ENCODE results near the gene ZNF316.
"Not testable (repeated sequence)": the region's sequence is repeated elsewhere in the genome, so short reads cannot be mapped to it uniquely, and the experiment has no call there.

ZNF316 gene

GRCh38 chr7:6648066-6648814 lies 11.1 kb downstream of the ZNF316 start:
- no peak for DNase-seq

DNA sequence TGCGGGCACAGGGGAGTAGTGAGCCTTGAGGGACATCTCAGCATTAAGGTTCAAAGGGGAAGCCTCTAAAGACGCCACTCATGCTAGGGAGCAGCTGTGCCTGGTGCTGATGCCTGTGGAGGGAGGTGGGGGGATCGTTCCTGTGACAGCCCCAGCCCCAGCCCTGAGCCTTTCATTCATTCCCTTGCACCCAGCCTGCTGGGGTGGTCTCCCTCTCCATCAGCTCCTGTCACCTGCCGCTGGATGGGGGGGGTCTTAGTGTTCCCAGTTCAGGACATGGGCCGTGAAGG lies 11.6 kb downstream of the ZNF316 start:
- DNase-seq, result no peak

GRCh38 chr7:6649241-6649961 lies 12.3 kb downstream of the ZNF316 start:
- DNase-seq, result no peak

- DNase-seq, result no peak
These were observed 13.0 kb downstream of the ZNF316 start for GRCh38 chr7:6650086-6650485.

- no peak for DNase-seq
These were observed 13.4 kb downstream of the ZNF316 start for GRCh38 chr7:6650521-6651011.

GRCh38 chr7:6651851-6652445 lies 14.8 kb downstream of the ZNF316 start:
- no peak for DNase-seq

DNA sequence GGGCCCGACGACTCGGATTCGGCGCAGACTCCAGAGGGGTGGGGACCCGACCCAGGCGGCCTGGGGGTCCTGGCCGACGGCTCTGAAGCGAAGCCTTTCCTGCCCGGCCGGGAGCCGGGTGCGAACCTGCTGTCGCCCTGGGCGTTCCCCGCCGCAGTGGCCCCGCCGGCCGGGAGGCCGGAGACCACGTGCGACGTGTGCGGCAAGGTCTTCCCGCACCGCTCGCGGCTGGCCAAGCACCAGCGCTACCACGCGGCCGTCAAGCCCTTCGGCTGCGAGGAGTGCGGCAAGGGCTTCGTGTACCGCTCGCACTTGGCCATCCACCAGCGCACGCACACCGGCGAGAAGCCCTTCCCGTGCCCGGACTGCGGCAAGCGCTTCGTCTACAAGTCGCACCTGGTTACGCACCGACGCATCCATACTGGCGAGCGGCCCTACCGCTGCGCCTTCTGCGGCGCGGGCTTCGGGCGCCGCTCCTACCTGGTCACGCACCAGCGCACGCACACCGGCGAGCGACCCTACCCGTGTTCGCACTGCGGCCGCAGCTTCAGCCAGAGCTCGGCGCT lies 15.4 kb downstream of the ZNF316 start:
- DNase-seq, result no peak

GRCh38 chr7:6653071-6654003 lies 16.2 kb downstream of the ZNF316 start:
- no peak for DNase-seq

- no peak for DNase-seq
These were observed 17.2 kb downstream of the ZNF316 start for GRCh38 chr7:6654113-6654841.

DNA sequence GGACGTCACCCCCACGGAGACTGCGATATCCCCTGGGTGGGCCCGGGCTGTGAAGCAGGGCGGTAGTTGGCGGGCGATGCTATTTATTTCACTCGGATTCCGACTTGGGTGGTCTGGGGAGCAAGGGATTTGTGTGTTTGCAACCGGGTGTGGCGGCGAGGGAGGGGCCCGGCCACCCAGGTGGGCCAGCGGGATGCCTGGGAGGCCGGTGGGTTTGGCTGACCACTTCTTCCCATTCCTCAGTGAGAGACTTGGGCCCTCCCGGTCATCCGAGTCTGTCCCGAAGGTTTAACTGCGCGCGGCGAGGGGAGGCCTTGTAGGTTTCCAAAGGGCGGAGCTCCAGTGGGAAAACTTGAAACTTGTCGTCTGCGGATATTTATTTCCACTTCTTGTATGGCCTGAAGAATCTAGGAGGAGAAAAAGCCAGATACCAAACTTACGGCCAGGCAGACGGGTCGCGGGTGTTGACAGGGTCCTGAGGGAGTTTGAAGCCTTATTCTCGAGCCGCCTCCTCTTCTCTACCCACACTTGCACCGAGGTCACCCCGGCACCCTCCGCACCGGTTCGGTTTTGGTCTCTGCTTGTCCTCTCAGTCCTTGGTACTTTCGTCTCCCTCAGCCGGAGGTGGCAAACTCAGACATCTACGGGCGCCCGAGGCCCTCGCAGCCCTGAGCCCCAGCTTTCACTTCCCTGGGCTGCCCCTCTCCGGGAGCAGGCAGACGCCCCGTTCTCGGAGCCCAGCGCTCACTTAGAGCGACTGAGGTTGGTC lies 17.9 kb downstream of the ZNF316 start:
- no peak for DNase-seq

- DNase-seq, result no peak
These were observed 18.7 kb downstream of the ZNF316 start for GRCh38 chr7:6655636-6656385.

GRCh38 chr7:6656413-6656812 lies 19.3 kb downstream of the ZNF316 start:
- DNase-seq, result no peak

DNA sequence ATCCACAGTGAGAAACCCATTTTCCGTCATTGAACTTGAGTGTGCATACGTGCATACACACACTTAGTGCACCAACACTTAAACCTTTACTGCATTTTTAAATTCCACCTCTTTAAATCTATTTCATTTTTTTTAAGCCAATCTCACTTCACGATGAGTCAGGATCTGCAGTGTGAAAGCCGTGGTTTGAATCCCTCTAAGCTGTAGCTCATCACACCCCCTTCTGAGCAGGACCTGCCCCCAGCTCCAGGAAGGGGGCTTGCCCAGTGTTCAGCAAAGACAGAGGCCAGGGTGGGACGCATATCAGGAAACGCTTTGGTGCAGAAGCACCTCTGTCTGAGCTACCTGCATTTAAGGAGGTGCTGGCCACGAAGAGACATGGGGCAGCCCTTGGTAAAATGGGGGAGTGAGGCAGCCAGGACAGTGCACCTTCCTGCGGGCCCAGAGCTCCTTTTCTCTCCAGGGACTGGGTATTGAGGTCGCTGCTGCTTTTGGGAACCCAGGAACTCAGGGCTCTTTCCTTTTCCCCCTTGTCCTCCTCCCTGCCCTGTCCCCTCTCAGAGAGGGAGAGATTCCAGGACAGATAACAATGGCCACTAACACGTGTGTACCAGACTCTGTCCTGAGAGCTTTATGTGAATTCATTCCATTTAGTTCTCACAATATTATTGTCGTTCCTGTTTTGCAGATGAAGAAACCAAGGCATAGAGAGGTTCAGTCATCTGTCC lies 21.7 kb downstream of the ZNF316 start:
- DNase-seq, result no peak

DNA sequence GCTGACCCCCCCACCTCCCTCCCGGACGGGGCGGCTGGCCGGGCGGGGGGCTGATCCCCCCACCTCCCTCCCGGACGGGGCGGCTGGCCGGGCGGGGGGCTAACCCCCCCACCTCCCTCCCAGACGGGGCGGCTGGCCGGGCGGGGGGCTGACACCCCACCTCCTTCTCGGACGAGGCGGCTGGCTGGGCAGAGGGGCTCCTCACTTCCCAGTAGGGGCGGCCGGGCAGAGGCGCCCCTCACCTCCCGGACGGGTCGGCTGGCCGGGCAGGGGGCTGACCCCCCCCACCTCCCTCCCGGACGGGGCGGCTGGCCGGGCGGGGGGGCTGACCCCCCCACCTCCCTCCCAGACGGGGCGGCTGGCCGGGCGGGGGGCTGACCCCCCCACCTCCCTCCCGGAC lies 33.7 kb downstream of the ZNF316 start:
- not testable (repeated sequence) for DNase-seq

GRCh38 chr7:6675807-6676405 lies 38.8 kb downstream of the ZNF316 start:
- no peak for DNase-seq

GRCh38 chr7:6680146-6680545 lies 43.0 kb downstream of the ZNF316 start:
- no peak for DNase-seq

GRCh38 chr7:6691103-6691502 lies 54.0 kb downstream of the ZNF316 start:
- DNase-seq, result no peak

DNA sequence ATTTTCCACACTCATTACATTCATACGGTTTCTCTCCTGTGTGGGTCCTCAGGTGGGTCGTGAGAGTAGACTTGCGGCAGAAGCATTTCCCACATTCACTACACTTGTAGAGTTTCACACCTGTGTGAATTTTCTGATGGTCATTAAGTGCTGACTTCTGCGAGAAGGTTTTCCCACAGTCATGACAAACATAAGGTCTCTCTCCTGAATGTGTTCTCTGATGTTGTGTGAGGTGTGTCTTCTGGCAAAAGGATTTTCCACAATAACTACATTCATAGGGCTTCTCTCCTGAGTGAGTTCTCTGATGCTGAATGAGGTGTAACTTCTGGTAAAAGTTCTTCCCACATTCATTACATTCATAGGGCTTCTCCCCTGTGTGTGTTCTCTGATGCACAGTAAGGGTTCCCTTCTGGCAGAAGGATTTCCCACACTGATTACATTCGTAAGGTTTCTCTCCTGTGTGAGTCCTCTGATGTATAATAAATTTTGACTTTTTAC lies 54.5 kb downstream of the ZNF316 start:
- no peak for DNase-seq

DNA sequence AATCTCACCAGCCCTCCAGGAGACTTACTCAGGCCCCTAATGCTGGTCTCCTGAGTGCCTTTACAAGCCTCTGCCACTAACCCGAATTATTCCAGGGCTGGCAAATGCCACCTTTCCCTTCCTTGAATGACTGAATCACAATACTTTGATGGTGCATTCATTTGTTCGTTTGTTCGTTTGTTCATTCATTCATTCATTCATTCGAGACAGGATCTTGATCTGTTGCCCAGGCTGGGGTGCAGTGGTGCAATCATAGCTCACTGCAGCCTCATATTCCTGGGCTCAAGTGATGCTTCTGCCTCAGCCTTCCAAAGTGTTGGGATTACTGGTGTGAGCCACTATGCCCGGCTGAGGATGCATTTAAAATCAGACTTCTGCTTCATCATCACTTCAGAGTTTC lies 63.7 kb downstream of the ZNF316 start:
- no peak for DNase-seq
